ENCODE results near the gene SPRR5. TPM values are rescaled to one million over a fixed set of nuclear protein-coding genes. Genes with fewer than 3 reads are reported as not detected.

SPRR5 gene
- total and polyA plus RNA-seq, 2 of the 8 experiments (the other 6 are each of a cell fraction or from before 2014, with no cell fraction given), result not detected

GRCh38 chr1:152953761-152954160 is 6.8 kb downstream of the SPRR5 start:
- no peak overlapping the region for H4K5ac ChIP-seq (ENCODE audit: insufficient read length, low read depth, low read length)
- no peak overlapping the region for H3K23ac ChIP-seq (ENCODE audit: insufficient read length)
- ChIA-PET CTCF (ENCODE audit: partially characterized antibody) (interaction anchor here (1.3 to 1.8 kb wide), 4 partner anchors 9 to 239 kb away, joined by 3 to 7 read pairs (median 4); no protein-coding TSS in a partner anchor), POLR2A (ENCODE audit: partially characterized antibody) (no interaction called here)
- no peak overlapping the region for H2BK15ac ChIP-seq (ENCODE audit: low read length)
- H2AFZ ChIP-seq (ENCODE audit: low read length), result no peak overlapping the region
- 93% methylated on average over 7 of the region's 7 CpGs; no CpG with 5 or more reads in 1 of the 2 experiments for WGBS, 2 experiments (ENCODE audit: extremely low coverage in 1 of 2, insufficient coverage in 1 of 2, insufficient read length in 1 of 2, insufficient replicate concordance in 2 of 2, low coverage in 1 of 2, low lambda C conversion rate in 2 of 2, missing lambda C conversion rate in 1 of 2)
- H2BK120ac ChIP-seq (replicated peaks; ENCODE audit: low read depth, low read length), result no peak overlapping the region
- H2BK12ac ChIP-seq (ENCODE audit: low read depth, low read length), result no peak overlapping the region
- no peak overlapping the region for H3K18ac ChIP-seq (ENCODE audit: extremely low read depth, low read length)
- no peak for TF ChIP-seq PHF8 (conservative IDR thresholded peaks at IDR 0.05; ENCODE audit: low read depth, low read length)
- no peak for TF ChIP-seq EZH2 (IDR thresholded peaks at IDR 0.05; ENCODE audit: low read depth, low read length, severe bottlenecking)
- TF ChIP-seq USF2 (IDR thresholded peaks at IDR 0.05; ENCODE audit: low read length), result no peak
- TF ChIP-seq POU5F1 (IDR thresholded peaks at IDR 0.05; ENCODE audit: low read depth, low read length), result no peak
- H3K79me2 ChIP-seq (ENCODE audit: control insufficient read depth in 1 of 2, insufficient read depth in 2 of 2, low read length in 2 of 2), result no peaks in the 10 kb centered on the region
- H3K4me2 ChIP-seq (ENCODE audit: insufficient read depth in 1 of 2, low read depth in 2 of 2, low read length in 2 of 2), result no peak overlapping the region
- no peaks in the 10 kb centered on the region; the same call in 1 of the 2 replicates for H3K23me2 ChIP-seq (ENCODE audit: low read depth, low read length)
- no peak overlapping the region for H4K8ac ChIP-seq (ENCODE audit: extremely low read depth, insufficient read depth, low read length)
- no peak overlapping the region for H3K56ac ChIP-seq (replicated peaks; ENCODE audit: insufficient read length, low read depth, low read length)
- DNase-seq (ENCODE audit: low read depth in 1 of 2, low spot score in 2 of 2), result peak in 1 of 2 experiments; percentile 27
- H3K4me1 ChIP-seq (replicated peaks in 1 of 4; ENCODE audit: control insufficient read depth in 3 of 4, insufficient read depth in 4 of 4, low read length in 3 of 4), result no peaks in the 10 kb centered on the region
- H3K9ac ChIP-seq (replicated peaks in 1 of 4; ENCODE audit: extremely low read depth in 1 of 4, low read depth in 3 of 4, low read length in 3 of 4), result no peak overlapping the region
- H4K91ac ChIP-seq (replicated peaks; ENCODE audit: insufficient read length, low read length), result no peak overlapping the region
- H3K4me3 ChIP-seq (ENCODE audit: extremely low read depth in 1 of 4, insufficient read depth in 2 of 4, low read depth in 3 of 4, low read length in 4 of 4), result no peak overlapping the region
- no peak overlapping the region for H3K14ac ChIP-seq (ENCODE audit: insufficient read length)
- H3K79me1 ChIP-seq (ENCODE audit: low read depth, low read length), result no peaks in the 10 kb centered on the region
- no peak overlapping the region for H2BK5ac ChIP-seq (ENCODE audit: low read depth, low read length)
- H3K9me3 ChIP-seq (ENCODE audit: insufficient read depth in 2 of 2, low read depth in 1 of 2, low read length in 1 of 2), result peaks cover 0 to 5% of the 10 kb centered on the region in 2 experiments; a peak in 1 of 4 replicates
- no peak for FAIRE-seq
- no peaks in the 10 kb centered on the region for H4K20me1 ChIP-seq (replicated peaks in 1 of 2; ENCODE audit: control insufficient read depth in 1 of 2, insufficient read depth in 2 of 2, low read length in 2 of 2)
- no peak overlapping the region for H3K27ac ChIP-seq (ENCODE audit: low read depth, low read length)
- no peak overlapping the region for H2AK5ac ChIP-seq (ENCODE audit: low read depth, low read length)
- no peaks in the 10 kb centered on the region for H3K27me3 ChIP-seq (replicated peaks in 1 of 4; ENCODE audit: control insufficient read depth in 3 of 4, extremely low read depth in 1 of 4, insufficient read depth in 3 of 4, low read length in 3 of 4)
- no peaks in the 10 kb centered on the region for H3K36me3 ChIP-seq (ENCODE audit: control insufficient read depth in 2 of 4, insufficient read depth in 4 of 4, low read length in 3 of 4)
- H3K4ac ChIP-seq (replicated peaks; ENCODE audit: insufficient read length, low read depth, low read length), result no peak overlapping the region
- H2BK20ac ChIP-seq (ENCODE audit: low read length), result no peak overlapping the region

Data from H1 (cell line).